ENCODE data around the gene PWWP2B.

DNA sequence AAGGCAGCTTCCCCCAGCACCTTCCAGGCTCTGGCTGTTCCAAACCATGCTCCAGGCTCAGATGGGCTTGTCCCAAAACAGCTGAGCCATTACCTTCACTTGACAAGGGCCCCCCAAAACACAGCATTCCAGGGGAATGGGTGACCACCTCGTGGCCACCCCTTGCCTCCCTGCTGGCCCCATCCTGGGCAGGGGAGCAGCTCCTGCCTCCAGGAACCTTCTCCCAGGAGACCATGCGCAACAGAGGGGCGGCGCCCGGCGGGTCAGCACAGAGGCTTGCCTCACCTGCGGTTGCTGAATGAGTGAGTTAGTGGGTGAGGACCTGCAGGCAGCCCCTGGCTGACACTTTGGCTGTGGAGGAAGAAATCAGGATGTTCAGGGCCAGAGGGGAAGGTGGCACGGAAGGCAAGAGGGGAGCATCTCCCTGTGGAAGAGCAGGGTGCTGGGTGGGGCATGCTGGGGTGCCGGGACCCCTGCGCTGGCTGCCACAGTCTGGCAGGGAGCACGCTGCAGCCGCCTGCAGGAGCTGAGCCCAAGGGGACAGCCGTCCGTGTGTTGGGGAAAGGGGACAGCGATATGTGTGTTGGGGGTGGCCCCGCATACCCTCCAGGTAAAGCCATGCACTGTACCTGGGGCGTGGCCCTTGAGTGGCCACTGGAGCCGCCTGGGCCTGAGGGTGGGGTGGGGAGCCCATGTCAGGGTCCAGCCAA lies 54.7 kb downstream of the PWWP2B start:
- TF ChIP-seq NR2C2 (CRISPR knock-in tag; IDR thresholded peaks at IDR 0.05): no peak
- TF ChIP-seq NR2C2 (tag; IDR thresholded peaks at IDR 0.05): no peak
- no peak for TF ChIP-seq ZNF780A (CRISPR knock-in tag; IDR thresholded peaks at IDR 0.05)
- TF ChIP-seq CEBPB (tag; IDR thresholded peaks at IDR 0.05): no peak
- TF ChIP-seq RBM17 (IDR thresholded peaks at IDR 0.05; ENCODE audit: borderline replicate concordance, low read depth, low read length): no peak
- no peak for TF ChIP-seq ZNF121 (CRISPR knock-in tag; conservative IDR thresholded peaks at IDR 0.05)
- TF ChIP-seq TRIM28 (IDR thresholded peaks at IDR 0.05): no peak
- TF ChIP-seq RBBP5 (IDR thresholded peaks at IDR 0.05; ENCODE audit: borderline replicate concordance, insufficient read depth, low read length, poor library complexity, severe bottlenecking): no peak
- TF ChIP-seq, protein P1, sequence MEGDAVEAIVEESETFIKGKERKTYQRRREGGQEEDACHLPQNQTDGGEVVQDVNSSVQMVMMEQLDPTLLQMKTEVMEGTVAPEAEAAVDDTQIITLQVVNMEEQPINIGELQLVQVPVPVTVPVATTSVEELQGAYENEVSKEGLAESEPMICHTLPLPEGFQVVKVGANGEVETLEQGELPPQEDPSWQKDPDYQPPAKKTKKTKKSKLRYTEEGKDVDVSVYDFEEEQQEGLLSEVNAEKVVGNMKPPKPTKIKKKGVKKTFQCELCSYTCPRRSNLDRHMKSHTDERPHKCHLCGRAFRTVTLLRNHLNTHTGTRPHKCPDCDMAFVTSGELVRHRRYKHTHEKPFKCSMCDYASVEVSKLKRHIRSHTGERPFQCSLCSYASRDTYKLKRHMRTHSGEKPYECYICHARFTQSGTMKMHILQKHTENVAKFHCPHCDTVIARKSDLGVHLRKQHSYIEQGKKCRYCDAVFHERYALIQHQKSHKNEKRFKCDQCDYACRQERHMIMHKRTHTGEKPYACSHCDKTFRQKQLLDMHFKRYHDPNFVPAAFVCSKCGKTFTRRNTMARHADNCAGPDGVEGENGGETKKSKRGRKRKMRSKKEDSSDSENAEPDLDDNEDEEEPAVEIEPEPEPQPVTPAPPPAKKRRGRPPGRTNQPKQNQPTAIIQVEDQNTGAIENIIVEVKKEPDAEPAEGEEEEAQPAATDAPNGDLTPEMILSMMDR (IDR thresholded peaks at IDR 0.05 in 2 of 3, conservative IDR thresholded peaks at IDR 0.05 in 1 of 3; ENCODE audit: insufficient read depth in 2 of 3, low read depth in 1 of 3, low read length in 3 of 3): no peak
- TF ChIP-seq POLR2A (conservative IDR thresholded peaks at IDR 0.05): no peak
- TF ChIP-seq, protein P2, sequence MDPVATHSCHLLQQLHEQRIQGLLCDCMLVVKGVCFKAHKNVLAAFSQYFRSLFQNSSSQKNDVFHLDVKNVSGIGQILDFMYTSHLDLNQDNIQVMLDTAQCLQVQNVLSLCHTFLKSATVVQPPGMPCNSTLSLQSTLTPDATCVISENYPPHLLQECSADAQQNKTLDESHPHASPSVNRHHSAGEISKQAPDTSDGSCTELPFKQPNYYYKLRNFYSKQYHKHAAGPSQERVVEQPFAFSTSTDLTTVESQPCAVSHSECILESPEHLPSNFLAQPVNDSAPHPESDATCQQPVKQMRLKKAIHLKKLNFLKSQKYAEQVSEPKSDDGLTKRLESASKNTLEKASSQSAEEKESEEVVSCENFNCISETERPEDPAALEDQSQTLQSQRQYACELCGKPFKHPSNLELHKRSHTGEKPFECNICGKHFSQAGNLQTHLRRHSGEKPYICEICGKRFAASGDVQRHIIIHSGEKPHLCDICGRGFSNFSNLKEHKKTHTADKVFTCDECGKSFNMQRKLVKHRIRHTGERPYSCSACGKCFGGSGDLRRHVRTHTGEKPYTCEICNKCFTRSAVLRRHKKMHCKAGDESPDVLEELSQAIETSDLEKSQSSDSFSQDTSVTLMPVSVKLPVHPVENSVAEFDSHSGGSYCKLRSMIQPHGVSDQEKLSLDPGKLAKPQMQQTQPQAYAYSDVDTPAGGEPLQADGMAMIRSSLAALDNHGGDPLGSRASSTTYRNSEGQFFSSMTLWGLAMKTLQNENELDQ (CRISPR knock-in tag; IDR thresholded peaks at IDR 0.05; ENCODE audit: borderline replicate concordance): no peak
- TF ChIP-seq KLF6 (CRISPR knock-in tag; IDR thresholded peaks at IDR 0.05; ENCODE audit: borderline replicate concordance): no peak
- TF ChIP-seq, protein P3, sequence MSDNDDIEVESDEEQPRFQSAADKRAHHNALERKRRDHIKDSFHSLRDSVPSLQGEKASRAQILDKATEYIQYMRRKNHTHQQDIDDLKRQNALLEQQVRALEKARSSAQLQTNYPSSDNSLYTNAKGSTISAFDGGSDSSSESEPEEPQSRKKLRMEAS (CRISPR knock-in tag; IDR thresholded peaks at IDR 0.05): no peak

Data from K562 (cell line).